Activated CD4-positive, CD25-positive, alpha-beta regulatory T cell treated with anti-CD3 and anti-CD28 coated beads, Interleukin-2, amount 50 U/mL, for 16 hours (primary cell): ENCODE measurements around the gene C17orf100.
"Not testable (repeated sequence)": the region's sequence is repeated elsewhere in the genome, so short reads cannot be mapped to it uniquely, and the experiment has no call there.

Experiments used
- DNase-seq: peaks from one replicate; pipeline ENCODE4 v3.0.0-alpha.2; 2020; ENCODE audit warnings: low read depth, low spot score

The C17orf100 gene

DNA sequence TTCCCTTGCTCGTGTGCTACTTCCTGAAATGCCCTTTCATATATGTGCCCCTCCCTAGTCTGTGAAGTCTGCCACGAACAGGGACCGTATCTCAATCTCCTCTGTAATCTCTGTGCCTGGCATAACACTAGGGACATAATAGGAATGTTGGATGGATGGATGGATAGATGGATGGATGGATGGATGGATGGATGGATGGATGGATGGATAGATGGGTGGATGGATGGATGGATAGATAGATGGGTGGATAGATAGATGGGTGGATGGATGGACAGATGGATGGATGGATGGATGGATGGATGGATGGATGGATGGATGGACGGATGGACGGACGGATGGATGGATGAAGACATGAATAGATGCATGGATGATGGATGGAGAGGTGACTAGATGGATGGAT lies 40.4 kb downstream of the C17orf100 start:
- DNase-seq, result not testable (repeated sequence)

DNA sequence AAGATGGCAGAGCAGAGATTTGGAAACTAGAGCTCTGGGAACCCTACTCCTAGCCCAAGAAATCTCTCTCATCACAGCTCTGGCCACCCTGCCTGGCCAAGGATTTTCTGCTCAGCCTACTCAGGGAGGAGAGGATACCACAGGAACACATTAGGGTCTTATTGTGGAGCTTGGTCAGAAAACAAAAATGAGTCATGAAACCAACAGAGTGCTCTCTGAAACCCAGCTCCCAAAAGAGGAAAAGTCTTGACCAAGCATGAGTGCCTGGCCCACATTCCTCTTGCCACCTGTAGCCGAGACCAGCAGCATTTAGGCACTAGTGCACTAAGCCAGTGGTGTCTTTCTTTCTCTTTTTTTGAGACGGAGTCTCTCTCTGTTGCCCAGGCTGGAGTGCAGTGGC lies 43.5 kb downstream of the C17orf100 start:
- DNase-seq, result no peak

DNA sequence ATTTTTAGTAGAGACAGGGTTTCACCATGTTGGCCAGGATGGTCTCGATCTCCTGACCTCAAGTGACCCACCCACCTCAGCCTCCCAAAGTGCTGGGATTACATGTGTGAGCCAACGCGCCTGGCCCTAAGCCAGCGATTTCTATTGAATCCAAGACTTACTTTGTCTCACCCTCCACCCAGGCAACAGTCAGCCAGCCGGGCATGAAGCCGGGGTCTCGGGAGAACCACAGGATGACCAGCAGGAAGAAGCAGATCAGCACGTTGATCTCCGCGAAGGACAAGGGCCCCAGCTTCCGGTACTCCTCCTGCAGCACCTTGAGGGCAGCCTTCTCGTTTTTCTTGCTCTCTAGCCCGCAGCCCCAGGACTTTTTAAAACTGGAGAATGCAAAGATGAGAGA lies 44.0 kb downstream of the C17orf100 start:
- no peak for DNase-seq

DNA sequence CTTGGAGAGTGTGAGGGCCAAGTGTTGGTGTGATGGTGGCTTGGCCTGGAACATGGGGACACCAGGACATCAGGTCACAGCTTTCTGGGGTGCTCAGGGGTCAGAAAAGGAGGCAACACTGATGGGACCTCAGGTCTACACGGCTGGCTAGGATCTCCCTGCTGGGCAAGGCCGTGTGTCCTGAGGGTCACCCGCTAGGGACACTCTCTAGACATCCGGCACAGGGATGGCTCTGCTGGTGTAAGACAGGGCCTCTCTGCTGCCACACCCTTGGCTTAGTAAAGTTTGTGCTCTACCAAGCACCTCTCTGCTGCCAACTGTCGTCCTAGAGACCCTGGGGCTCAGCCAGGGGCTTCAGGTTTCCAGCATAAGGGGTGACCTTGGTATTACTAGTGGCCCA lies 45.3 kb downstream of the C17orf100 start:
- no peak for DNase-seq

DNA sequence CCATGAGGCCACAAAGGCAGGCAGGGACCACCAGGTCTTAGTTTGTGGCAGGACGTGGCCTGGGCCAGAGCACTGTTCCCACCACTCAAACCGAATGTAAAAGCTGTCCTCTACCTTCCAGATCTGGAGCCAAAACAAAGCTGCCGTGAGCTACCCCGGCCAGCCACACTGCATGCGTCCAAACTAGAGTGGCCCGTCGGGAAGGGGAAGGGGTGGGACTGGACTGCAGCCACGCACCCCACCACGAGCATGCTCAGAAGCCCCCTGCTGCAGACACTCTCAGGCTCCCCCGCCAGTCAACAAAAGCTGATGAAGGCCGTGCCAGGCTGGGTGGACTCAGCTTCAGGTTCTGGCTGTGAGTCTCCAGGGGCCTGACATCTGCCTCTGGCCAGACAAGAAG lies 46.4 kb downstream of the C17orf100 start:
- no peak for DNase-seq

DNA sequence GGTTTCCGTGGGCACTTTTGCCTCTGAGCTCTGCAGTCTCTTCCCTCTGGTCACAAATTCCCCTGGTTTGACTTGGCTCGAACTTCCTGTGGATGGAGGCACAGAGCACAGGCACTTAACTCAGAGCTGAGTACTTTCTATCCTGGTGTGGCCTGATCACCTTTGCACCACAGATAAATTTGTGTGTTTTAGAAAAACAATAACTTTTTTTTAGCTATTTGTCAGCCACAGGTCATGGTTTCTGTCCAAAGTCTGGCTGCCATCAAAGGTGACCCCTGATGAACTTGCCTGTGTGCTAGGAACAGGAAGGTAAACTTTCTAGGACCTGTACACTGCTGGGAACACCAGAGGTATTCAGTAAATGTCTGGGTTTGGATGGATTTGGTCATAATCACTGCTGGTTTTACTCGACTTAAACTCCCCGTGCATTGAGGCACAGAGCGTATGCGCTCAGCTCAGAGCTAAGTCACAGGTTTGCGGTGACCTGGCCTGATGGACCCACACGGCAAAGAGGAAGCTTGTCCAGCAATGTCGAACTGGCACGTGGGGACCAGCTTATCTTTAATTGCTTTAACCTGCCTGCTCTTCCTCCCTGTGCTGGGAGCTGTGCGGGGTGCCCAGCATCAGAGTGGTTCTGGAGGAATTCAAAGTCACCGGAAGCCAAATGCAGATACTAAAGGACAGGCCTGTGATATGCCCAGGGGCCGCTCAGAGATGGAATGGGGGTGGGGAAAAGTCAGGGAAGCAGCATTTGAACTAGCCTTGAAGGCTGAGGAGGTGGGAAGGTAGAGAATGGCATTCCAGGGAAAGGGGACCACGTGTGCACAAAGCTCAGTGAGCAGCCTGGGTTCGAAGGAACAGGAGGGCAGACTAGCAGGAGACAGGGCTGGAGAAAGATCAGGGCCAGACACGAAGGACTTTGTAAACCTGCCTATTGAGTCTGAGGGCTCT lies 48.7 kb downstream of the C17orf100 start:
- DNase-seq, result no peak

DNA sequence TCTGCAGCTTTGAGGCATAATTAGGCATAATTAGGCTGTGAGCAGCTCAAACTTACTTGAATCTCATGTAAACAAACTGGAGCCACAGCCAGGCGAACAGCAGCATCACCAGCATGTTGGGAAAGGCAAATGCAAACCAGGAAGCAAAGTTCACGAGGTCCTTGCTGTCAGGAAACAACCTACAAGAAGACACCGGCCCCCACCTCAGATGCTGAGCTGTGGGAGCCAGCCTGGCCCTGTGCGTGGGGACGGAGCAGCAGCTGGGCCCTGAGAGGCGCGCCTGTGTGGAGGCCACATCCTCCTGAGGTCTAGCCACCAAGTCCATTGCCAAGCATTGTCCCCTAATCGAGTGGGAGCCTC lies 49.4 kb downstream of the C17orf100 start:
- DNase-seq, result no peak

DNA sequence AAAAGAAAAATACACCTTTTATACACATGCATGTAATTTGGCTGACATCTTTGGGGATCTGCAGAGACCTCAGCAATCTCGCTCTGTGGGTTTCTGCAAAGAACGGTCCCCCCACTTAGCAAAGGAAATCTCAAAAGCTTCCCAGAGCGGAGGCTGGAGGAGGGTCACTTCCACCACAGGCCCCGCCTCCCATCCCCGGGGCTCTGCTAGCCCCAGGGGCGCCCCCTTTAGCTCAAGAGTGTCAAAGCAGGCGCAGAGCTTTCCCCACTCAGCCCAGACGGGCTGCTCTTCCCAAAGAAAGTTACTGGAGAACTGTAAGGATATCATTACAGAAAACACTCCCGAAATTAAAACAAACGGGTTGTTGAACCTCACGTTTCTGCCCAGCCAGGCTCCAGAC lies 50.2 kb downstream of the C17orf100 start:
- no peak for DNase-seq

DNA sequence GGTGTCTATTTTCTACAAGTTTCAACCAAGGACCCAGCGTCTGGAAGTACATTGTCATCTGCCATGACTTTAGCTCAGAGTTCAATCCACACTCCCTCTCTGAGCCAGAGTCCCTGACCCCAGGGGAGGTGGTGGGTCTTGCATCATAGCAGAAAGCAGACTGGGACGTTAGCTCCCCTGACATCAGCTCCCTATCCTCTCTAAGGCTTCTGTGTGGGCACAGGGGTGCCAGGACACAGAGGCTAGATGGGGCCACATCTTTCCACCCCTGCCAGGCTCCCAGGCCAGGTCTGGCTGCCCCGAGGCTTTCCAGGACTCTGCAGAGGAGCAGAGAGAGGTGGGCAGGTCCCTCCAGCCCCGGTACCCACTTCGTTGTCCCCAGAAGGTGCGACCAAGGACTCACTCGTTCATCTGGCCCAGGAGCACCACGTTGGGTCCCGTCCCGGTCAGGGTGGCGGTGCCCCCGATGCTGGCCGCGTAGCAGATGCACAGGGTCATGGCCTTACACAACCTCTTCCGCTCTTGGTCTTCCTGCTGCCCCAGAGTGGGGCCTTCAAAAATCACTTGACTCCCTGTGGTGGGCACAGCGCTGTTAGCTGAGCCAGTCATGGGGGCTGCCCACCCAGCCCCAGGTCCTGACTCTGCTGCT lies 51.1 kb downstream of the C17orf100 start:
- DNase-seq, result no peak
